D721Med (cell line): Measurements from ENCODE around the gene RNF223.
"Not testable (repeated sequence)": the region's sequence is repeated elsewhere in the genome, so short reads cannot be mapped to it uniquely, and the experiment has no call there.

Experiments
- DNase-seq: peaks from one replicate; pipeline ENCODE4 v3.0.0; 2011; ENCODE audit warnings: low spot score; ENCODE audit not compliant: insufficient read length
- FAIRE-seq: peaks from 2 replicates; lab custom pipeline; 2011; peaks lifted over from hg19 to GRCh38; lab: Jason Lieb, UNC
- TF ChIP-seq, protein P1 (sequence below): IDR thresholded peaks from 2 replicates; pipeline ENCODE4 v1.5.1; 2012; ENCODE audit warnings: mild to moderate bottlenecking, control low read depth; ENCODE audit not compliant: insufficient read depth; ENCODE audit errors: missing control alignments

The RNF223 gene

DNA sequence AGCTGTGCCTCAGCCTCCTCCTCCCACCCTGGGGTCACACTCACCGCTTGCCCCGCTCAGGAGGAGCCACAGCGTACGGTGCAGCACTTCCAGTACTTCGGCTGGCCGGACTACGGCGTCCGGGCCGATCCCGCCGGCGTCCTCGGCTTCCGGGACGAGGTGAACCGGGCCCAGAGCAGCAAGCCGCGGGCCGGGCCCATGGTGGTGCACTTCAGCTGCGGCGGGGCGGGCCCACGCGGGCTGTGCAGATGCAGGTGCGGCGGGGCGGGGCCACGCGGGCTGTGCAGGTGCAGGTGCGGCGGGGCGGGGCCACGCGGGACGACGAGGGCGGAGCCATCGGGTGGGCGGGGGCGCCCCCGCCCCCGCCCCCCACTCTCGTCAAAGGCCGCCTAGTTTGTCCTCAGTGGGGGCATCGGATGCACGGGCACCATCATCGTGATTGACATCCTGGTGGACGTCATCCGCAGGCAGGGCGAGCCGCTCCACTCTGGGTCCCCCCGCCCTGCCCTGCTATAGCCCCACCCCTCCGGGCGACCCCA, 5.5 kb downstream of the RNF223 start:
- FAIRE-seq (no peak), DNase-seq (peak; percentile 60)
- TF ChIP-seq, protein P1, sequence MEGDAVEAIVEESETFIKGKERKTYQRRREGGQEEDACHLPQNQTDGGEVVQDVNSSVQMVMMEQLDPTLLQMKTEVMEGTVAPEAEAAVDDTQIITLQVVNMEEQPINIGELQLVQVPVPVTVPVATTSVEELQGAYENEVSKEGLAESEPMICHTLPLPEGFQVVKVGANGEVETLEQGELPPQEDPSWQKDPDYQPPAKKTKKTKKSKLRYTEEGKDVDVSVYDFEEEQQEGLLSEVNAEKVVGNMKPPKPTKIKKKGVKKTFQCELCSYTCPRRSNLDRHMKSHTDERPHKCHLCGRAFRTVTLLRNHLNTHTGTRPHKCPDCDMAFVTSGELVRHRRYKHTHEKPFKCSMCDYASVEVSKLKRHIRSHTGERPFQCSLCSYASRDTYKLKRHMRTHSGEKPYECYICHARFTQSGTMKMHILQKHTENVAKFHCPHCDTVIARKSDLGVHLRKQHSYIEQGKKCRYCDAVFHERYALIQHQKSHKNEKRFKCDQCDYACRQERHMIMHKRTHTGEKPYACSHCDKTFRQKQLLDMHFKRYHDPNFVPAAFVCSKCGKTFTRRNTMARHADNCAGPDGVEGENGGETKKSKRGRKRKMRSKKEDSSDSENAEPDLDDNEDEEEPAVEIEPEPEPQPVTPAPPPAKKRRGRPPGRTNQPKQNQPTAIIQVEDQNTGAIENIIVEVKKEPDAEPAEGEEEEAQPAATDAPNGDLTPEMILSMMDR: no peak

DNA sequence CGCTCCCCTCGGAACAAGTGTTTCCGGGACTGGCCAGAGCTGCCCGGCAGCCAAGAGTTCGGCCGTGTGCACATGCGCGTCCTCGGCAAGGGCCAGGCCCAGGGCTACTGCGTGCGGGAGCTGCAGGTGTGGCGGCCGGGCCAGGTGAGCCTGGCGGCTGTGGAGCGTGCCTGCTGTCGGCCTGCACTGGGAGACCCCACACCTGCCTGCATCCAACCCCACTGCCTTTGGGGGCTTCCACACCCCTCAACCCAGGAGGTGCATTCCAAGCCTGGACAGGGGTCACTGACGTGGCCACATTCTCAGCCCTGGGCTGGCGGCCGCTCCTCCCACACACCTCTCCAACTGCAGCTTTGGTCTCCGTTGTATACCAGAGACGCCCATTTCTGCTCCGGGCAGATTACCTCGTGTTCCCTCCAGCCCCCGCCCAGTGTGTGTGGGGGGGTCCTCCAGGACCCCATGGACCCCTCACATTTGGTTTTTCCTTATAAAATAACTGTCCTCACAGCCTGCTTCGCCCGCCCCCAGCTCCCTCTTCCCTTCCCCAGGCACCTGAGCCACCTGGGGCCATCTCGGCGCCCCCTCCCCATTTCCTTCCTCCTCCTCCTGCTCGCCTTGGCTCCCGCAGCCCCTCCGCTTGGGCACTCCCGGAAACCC, 6.1 kb downstream of the RNF223 start:
- no peak for FAIRE-seq
- DNase-seq: no peak
- TF ChIP-seq, protein P1: no peak

DNA sequence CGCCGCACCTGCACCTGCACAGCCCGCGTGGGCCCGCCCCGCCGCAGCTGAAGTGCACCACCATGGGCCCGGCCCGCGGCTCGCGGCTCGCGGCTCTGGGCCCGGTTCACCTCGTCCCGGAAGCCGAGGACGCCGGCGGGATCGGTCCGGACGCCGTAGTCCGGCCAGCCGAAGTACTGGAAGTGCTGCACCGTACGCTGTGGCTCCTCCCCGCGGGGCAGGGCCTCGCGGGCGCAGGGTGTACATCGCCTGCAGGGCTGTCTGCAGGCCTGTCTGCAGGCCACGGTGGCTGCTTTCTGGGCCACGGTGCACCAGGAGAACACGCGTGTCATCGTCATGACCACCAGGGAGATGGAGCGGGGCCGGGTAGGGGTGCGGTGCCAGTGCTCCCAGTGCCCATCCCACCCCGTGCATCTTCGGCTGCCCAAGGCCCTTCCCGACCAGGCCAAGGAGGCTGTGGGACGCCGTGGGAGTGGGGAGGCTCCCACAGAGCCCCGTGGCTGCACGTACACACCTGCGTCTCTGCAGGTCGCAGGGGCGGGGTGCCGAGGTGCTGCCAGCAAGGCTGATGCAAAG, 6.7 kb downstream of the RNF223 start:
- FAIRE-seq: no peak
- DNase-seq: no peak
- TF ChIP-seq, protein P1: no peak

DNA sequence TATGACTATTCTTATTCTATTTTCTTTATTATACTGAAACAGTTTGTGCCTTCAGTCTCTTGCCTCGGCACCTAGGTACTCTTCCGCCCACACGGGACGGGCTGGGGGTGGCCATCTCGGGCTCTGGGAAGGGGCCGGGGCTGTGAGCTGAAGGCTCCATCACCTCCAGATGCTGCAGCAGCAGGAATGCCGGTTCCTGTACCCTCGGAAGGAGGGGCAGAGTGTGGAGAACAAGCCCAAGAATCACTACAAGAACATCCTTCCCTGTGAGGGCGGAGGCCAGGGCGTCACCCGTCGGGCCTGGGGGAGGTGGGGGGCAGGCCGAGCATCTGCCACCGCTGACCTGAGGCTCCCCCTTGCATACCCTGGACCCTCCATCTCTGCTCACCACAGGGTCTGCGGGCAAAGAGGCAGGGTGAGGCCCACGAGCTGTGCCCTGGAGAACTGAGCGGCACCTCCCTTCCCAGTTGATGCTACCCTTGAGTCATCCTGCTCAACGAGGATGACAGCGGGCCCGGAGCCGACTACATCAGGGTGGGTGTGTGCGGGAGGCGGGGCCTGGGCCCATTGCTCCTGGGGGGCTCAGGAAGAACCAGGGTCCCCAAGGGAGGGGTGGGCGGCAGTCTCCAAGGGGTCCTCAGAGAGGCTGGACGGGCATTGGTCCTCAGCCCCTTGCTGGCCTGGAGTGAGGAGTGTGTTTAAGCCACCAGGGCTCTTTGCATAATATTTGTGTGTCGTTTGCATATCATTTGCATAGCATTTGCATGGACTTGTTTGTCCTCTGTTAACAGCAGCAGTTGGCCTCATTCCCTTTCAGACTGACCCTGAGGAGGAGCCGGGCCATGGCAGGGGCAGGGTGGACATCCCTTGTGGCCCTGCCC, 7.5 kb downstream of the RNF223 start:
- TF ChIP-seq, protein P1: no peak
- FAIRE-seq (no peak), DNase-seq (no peak)

DNA sequence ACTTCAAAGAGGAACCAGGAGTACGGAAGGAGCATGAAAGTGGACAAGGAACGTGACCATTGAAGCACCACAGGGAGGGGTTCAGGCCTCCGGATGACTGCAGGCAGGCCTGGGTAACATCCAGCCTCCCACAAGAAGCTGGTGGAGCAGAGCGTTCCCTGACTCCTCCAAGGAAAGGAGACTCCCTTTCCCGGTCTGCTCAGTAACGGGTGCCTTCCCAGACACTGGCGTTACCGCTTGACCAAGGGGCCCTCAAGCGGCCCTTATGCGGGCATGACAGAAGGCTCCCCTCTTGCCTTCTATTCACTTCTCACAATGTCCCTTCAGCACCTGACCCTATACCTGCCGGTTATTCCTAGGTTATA, 8.2 kb downstream of the RNF223 start:
- not testable (repeated sequence) for FAIRE-seq, DNase-seq

DNA sequence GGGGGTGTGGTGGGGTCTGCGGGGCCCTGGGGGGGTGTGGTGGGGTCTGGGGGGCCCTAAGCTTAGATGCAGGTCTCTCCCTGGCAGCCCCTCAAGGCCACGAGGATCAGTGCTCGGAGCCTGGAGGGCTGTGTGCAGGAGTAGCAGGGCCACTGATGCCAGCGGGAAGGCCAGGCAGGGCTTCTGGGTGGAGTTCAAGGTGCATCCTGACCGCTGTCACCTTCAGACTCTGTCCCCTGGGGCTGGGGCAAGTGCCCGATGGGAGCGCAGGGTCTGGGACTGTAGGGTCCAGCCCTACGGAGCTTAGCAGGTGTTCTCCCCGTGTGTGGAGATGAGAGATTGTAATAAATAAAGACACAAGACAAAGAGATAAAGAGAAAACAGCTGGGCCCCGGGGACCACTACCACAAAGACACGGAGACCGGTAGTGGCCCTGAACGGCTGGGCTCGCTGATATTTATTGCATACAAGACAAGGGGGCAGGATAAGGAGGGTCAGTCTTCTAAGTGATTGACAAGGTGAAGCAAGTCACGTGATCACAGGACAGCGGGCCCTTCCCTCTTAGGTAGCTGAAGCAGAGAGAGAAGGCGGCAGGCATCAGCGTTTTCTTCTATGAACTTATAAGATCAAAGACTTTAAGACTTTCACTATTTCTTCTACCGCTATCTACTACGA, 8.7 kb downstream of the RNF223 start:
- DNase-seq (no peak), FAIRE-seq (no peak)
- TF ChIP-seq, protein P1: no peak
